ENCODE measurements around the gene RPL38.

Gene RPL38

GRCh38 chr17:74222399-74222798, 18.9 kb downstream of the RPL38 start:
- Histone ChIP-seq H3K9me2 (replicated peaks; ENCODE audit: control insufficient read depth, low read length) (no peaks in the 10 kb centered on the region), H3K79me2 (ENCODE audit: control insufficient read depth, low read length) (no peaks in the 10 kb centered on the region), H3K27ac (ENCODE audit: low read depth, low read length) (no peak overlapping the region), H3F3A (ENCODE audit: control insufficient read depth, insufficient read depth) (no peaks in the 10 kb centered on the region), H3K36me3 (ENCODE audit: control insufficient read depth, low read length) (no peaks in the 10 kb centered on the region), H3K27me3 (ENCODE audit: control insufficient read depth, low read length) (no peaks in the 10 kb centered on the region), H3K4me1 (ENCODE audit: control insufficient read depth, low read length) (no peaks in the 10 kb centered on the region), H3K9me3 (ENCODE audit: control insufficient read depth, insufficient read depth, low read length) (no peaks in the 10 kb centered on the region), H3K4me2 (ENCODE audit: low read length) (no peak overlapping the region), H4K20me1 (ENCODE audit: control insufficient read depth, insufficient read depth, low read depth, low read length) (no peaks in the 10 kb centered on the region), H3K4me3 (ENCODE audit: low read length) (no peak overlapping the region)
- no peak for TF ChIP-seq EZH2phosphoT487 (IDR thresholded peaks at IDR 0.05; ENCODE audit: borderline replicate concordance, low read length)
- TF ChIP-seq, protein P1, sequence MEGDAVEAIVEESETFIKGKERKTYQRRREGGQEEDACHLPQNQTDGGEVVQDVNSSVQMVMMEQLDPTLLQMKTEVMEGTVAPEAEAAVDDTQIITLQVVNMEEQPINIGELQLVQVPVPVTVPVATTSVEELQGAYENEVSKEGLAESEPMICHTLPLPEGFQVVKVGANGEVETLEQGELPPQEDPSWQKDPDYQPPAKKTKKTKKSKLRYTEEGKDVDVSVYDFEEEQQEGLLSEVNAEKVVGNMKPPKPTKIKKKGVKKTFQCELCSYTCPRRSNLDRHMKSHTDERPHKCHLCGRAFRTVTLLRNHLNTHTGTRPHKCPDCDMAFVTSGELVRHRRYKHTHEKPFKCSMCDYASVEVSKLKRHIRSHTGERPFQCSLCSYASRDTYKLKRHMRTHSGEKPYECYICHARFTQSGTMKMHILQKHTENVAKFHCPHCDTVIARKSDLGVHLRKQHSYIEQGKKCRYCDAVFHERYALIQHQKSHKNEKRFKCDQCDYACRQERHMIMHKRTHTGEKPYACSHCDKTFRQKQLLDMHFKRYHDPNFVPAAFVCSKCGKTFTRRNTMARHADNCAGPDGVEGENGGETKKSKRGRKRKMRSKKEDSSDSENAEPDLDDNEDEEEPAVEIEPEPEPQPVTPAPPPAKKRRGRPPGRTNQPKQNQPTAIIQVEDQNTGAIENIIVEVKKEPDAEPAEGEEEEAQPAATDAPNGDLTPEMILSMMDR (IDR thresholded peaks at IDR 0.05; ENCODE audit: low read depth, low read length, poor library complexity, severe bottlenecking): no peak

DNA sequence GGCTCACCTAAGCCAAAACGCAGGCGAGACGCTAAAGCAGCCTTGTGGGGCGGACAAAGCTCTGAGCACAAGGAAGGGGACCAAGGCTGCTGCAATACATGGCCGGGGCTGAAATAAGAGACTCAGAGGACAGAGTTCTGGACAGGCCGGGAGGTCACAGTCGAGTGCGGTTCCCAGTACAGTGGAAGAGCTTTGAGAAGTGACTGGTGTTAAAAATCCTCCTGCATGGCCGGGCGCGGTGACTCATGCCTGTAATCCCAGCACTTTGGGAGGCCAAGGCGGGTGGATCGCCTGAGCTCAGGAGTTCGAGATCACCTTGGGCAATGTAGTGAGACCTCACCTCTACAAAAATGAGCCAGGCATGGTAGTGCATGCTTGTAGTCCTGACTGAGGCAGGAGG, 20.4 kb downstream of the RPL38 start:
- Histone ChIP-seq H3K79me2 (ENCODE audit: control insufficient read depth, low read length) (no peaks in the 10 kb centered on the region), H3K36me3 (ENCODE audit: control insufficient read depth, low read length) (no peaks in the 10 kb centered on the region), H3K27me3 (ENCODE audit: control insufficient read depth, low read length) (no peaks in the 10 kb centered on the region), H3K27ac (ENCODE audit: low read depth, low read length) (no peak overlapping the region), H3K4me1 (ENCODE audit: control insufficient read depth, low read length) (no peaks in the 10 kb centered on the region), H4K20me1 (ENCODE audit: control insufficient read depth, insufficient read depth, low read depth, low read length) (no peaks in the 10 kb centered on the region), H3K9me2 (replicated peaks; ENCODE audit: control insufficient read depth, low read length) (no peaks in the 10 kb centered on the region), H3K9me3 (ENCODE audit: control insufficient read depth, insufficient read depth, low read length) (no peaks in the 10 kb centered on the region), H3K4me3 (ENCODE audit: low read length) (no peak overlapping the region), H3K4me2 (ENCODE audit: low read length) (no peak overlapping the region), H3F3A (ENCODE audit: control insufficient read depth, insufficient read depth) (no peaks in the 10 kb centered on the region)
- no peak for TF ChIP-seq EZH2phosphoT487 (IDR thresholded peaks at IDR 0.05; ENCODE audit: borderline replicate concordance, low read length)
- TF ChIP-seq, protein P1 (IDR thresholded peaks at IDR 0.05; ENCODE audit: low read depth, low read length, poor library complexity, severe bottlenecking): no peak

- TF ChIP-seq, protein P1 (IDR thresholded peaks at IDR 0.05; ENCODE audit: low read depth, low read length, poor library complexity, severe bottlenecking): no peak
- TF ChIP-seq EZH2phosphoT487 (IDR thresholded peaks at IDR 0.05; ENCODE audit: borderline replicate concordance, low read length): no peak
- Histone ChIP-seq H3K27me3 (ENCODE audit: control insufficient read depth, low read length) (no peaks in the 10 kb centered on the region), H3K36me3 (ENCODE audit: control insufficient read depth, low read length) (no peaks in the 10 kb centered on the region), H3K9me2 (replicated peaks; ENCODE audit: control insufficient read depth, low read length) (no peaks in the 10 kb centered on the region), H3K4me3 (ENCODE audit: low read length) (no peak overlapping the region), H3K9me3 (ENCODE audit: control insufficient read depth, insufficient read depth, low read length) (no peaks in the 10 kb centered on the region), H3K4me1 (ENCODE audit: control insufficient read depth, low read length) (no peaks in the 10 kb centered on the region), H3K27ac (ENCODE audit: low read depth, low read length) (no peak overlapping the region), H3F3A (ENCODE audit: control insufficient read depth, insufficient read depth) (no peaks in the 10 kb centered on the region), H3K4me2 (ENCODE audit: low read length) (no peak overlapping the region), H4K20me1 (ENCODE audit: control insufficient read depth, insufficient read depth, low read depth, low read length) (no peaks in the 10 kb centered on the region), H3K79me2 (ENCODE audit: control insufficient read depth, low read length) (no peaks in the 10 kb centered on the region)
Measured at GRCh38 chr17:74224959-74225725, 21.7 kb downstream of the RPL38 start.

Data from DOHH2 (cell line).